GM12872 (cell line): Measurements from ENCODE around the gene ZEB2.

Source experiments
- CTCF ChIP-seq: IDR thresholded peaks from 3 replicates; pipeline ENCODE4 v1.5.1; 2011; ENCODE audit warnings: low read depth, mild to moderate bottlenecking, low read length, moderate library complexity; ENCODE audit not compliant: insufficient read depth

The ZEB2 gene

GRCh38 chr2:144519934-144520731, at the start of gene ZEB2:
TSS of gene ZEB2 (minus strand) at chr2:144520119. CDS start at chr2:144517350, 2,769 bp downstream.
- TF ChIP-seq CTCF = peak; percentile 35; the same call in 1 of the 3 replicates

GRCh38 chr2:144567745-144568144, 47.8 kb upstream of the ZEB2 start:
- TF ChIP-seq CTCF = no peak

- TF ChIP-seq CTCF = no peak
Measured at GRCh38 chr2:144566448-144566847, 46.5 kb upstream of the ZEB2 start.

- TF ChIP-seq CTCF = no peak
Measured at GRCh38 chr2:144560251-144560650, 40.3 kb upstream of the ZEB2 start.

- TF ChIP-seq CTCF = no peak
Measured at GRCh38 chr2:144559681-144560080, 39.8 kb upstream of the ZEB2 start.

- TF ChIP-seq CTCF = no peak
Measured at GRCh38 chr2:144559242-144559641, 39.3 kb upstream of the ZEB2 start.

- no peak for TF ChIP-seq CTCF
Measured at GRCh38 chr2:144554492-144555210, 34.7 kb upstream of the ZEB2 start.
